Stimulated activated CD8-positive, alpha-beta memory T cell treated with anti-CD3 and anti-CD28 coated beads, Interleukin-12 subunit alpha, Interleukin-12 subunit beta, amount 100 ng/mL, for 24 hours (primary cell): ENCODE data around the gene GPC3.

ENCODE experiments used
- DNase-seq: peaks from one replicate; pipeline ENCODE4 v3.0.0-alpha.2; 2020; ENCODE audit errors: extremely low read depth

Gene GPC3

GRCh38 chrX:133926809-133927208 lies 58.6 kb downstream of the GPC3 start:
- no peak for DNase-seq

- DNase-seq: no peak
Observed at GRCh38 chrX:133926099-133926498, 59.3 kb downstream of the GPC3 start.

GRCh38 chrX:133924548-133924947 lies 60.8 kb downstream of the GPC3 start:
- no peak for DNase-seq

GRCh38 chrX:133923548-133923947 lies 61.8 kb downstream of the GPC3 start:
- no peak for DNase-seq

GRCh38 chrX:133923113-133923512 lies 62.3 kb downstream of the GPC3 start:
- DNase-seq: no peak

- no peak for DNase-seq
Observed at GRCh38 chrX:133922390-133922771, 63.0 kb downstream of the GPC3 start.

GRCh38 chrX:133921764-133922389 lies 63.5 kb downstream of the GPC3 start:
- DNase-seq: no peak

GRCh38 chrX:133921086-133921485 lies 64.3 kb downstream of the GPC3 start:
- DNase-seq: no peak

GRCh38 chrX:133918361-133918771 lies 67.0 kb downstream of the GPC3 start:
- DNase-seq: no peak

- DNase-seq: no peak
Observed at GRCh38 chrX:133916984-133917722, 68.2 kb downstream of the GPC3 start.

GRCh38 chrX:133913658-133914388 lies 71.6 kb downstream of the GPC3 start:
- DNase-seq: no peak

- DNase-seq: no peak
Observed at GRCh38 chrX:133913009-133913408, 72.4 kb downstream of the GPC3 start.

GRCh38 chrX:133911825-133912495 lies 73.4 kb downstream of the GPC3 start:
- no peak for DNase-seq

- DNase-seq: no peak
Observed at GRCh38 chrX:133910539-133910938, 74.9 kb downstream of the GPC3 start.

GRCh38 chrX:133909888-133910287 lies 75.5 kb downstream of the GPC3 start:
- DNase-seq: no peak

GRCh38 chrX:133908223-133908955 lies 77.0 kb downstream of the GPC3 start:
- no peak for DNase-seq

GRCh38 chrX:133907606-133908005 lies 77.8 kb downstream of the GPC3 start:
- no peak for DNase-seq

GRCh38 chrX:133905305-133905704 lies 80.1 kb downstream of the GPC3 start:
- no peak for DNase-seq

GRCh38 chrX:133897593-133898163 lies 87.7 kb downstream of the GPC3 start:
- no peak for DNase-seq

- no peak for DNase-seq
Observed at GRCh38 chrX:133892337-133892736, 93.1 kb downstream of the GPC3 start.

- no peak for DNase-seq
Observed at GRCh38 chrX:133888984-133889383, 96.4 kb downstream of the GPC3 start.
